SIG-M5 treated with dmso at 0.1 percent for 504 hours (cell line): ENCODE measurements around the gene OR51D1.

ENCODE experiments used
- DNase-seq: peaks from one replicate; lab custom pipeline; 2025; ENCODE audit not compliant: unreplicated experiment; lab: John Stamatoyannopoulos, UW

The OR51D1 gene

GRCh38 chr11:4636962-4637661 is at the start of gene OR51D1:
Gene OR51D1, plus strand, starts transcription at chr11:4637477. Its CDS starts 2,314 bp downstream, at chr11:4639791.
- DNase-seq, result peak; percentile 24

GRCh38 chr11:4589017-4589416 is 48.3 kb upstream of the OR51D1 start:
- no peak for DNase-seq

- DNase-seq, result no peak
Observed at GRCh38 chr11:4593739-4594138, 43.5 kb upstream of the OR51D1 start, which contains the start of gene OR52I1. Gene OR52I1, plus strand, starts transcription at chr11:4594039. Its CDS starts 0 bp downstream, at chr11:4594039.

- no peak for DNase-seq
Observed at GRCh38 chr11:4605057-4605456, 32.2 kb upstream of the OR51D1 start.

GRCh38 chr11:4606231-4607015 is 30.9 kb upstream of the OR51D1 start:
- DNase-seq, result no peak

- DNase-seq, result no peak
Observed at GRCh38 chr11:4607096-4607495, 30.2 kb upstream of the OR51D1 start.

- peak; percentile 72 for DNase-seq
Observed at GRCh38 chr11:4607781-4608666, 29.3 kb upstream of the OR51D1 start, which contains the start of gene TRIM68. Gene TRIM68, minus strand, starts transcription at chr11:4608231. Its CDS starts 2,727 bp downstream, at chr11:4605504.

- no peak for DNase-seq
Observed at GRCh38 chr11:4610258-4610935, 26.9 kb upstream of the OR51D1 start.

- no peak for DNase-seq
Observed at GRCh38 chr11:4611986-4612385, 25.3 kb upstream of the OR51D1 start.

- DNase-seq, result no peak
Observed at GRCh38 chr11:4615856-4616444, 21.3 kb upstream of the OR51D1 start.

- no peak for DNase-seq
Observed at GRCh38 chr11:4619514-4619913, 17.8 kb upstream of the OR51D1 start.

GRCh38 chr11:4626207-4627099 is 10.8 kb upstream of the OR51D1 start:
- peak; percentile 9 for DNase-seq

- DNase-seq, result no peak
Observed at GRCh38 chr11:4636136-4636535, 1.1 kb upstream of the OR51D1 start.

- DNase-seq, result no peak
Observed at GRCh38 chr11:4637662-4638047, 378 bp downstream of the OR51D1 start.

- no peak for DNase-seq
Observed at GRCh38 chr11:4639931-4640330, 2.7 kb downstream of the OR51D1 start.

- DNase-seq, result no peak
Observed at GRCh38 chr11:4641501-4641900, 4.2 kb downstream of the OR51D1 start.

GRCh38 chr11:4642043-4642442 is 4.8 kb downstream of the OR51D1 start:
- no peak for DNase-seq

GRCh38 chr11:4643076-4643475 is 5.8 kb downstream of the OR51D1 start:
- no peak for DNase-seq

- no peak for DNase-seq
Observed at GRCh38 chr11:4643682-4644081, 6.4 kb downstream of the OR51D1 start, which contains the start of gene OR51E1. Gene OR51E1, plus strand, starts transcription at chr11:4643982. Its CDS starts 8,545 bp downstream, at chr11:4652527.
